ENCODE results near the gene GLRX3.

GRCh38 chr10:130135676-130136225 is 440 bp upstream of the GLRX3 start:
- TF ChIP-seq CTCF (conservative IDR thresholded peaks at IDR 0.05; ENCODE audit: low read length), result no peak
- no peak for TF ChIP-seq EZH2phosphoT487 (IDR thresholded peaks at IDR 0.05; ENCODE audit: borderline replicate concordance)
